Esophagus squamous epithelium (tissue), 5 donors: Measurements from ENCODE around the gene CSMD2. TPM values are rescaled to one million over a fixed set of nuclear protein-coding genes. Genes with fewer than 3 reads are reported as not detected.

ENCODE experiments used
- DNase-seq: peaks from one replicate; lab custom pipeline; 2025; lab: John Stamatoyannopoulos, UW
- H3K27ac ChIP-seq, 4 donors: fragments of 200-600 bp; sonication (generic); one replicate each; pipeline ENCODE4 v1.5.1; 2016 to 2019; ENCODE audit warnings: mild to moderate bottlenecking in 1 of 4
- H3K27me3 ChIP-seq, 4 donors: fragments of 200-600 bp; sonication (generic); 1 replicate in 3 of 4; 2 replicates in 1 of 4; pipeline versions ENCODE4 v1.5.1 to v1.6.0; 2017 to 2021; ENCODE audit warnings: antibody characterized with exemption in 1 of 4
- H3K36me3 ChIP-seq, 3 donors: fragments of 200-600 bp; sonication (generic); one replicate each; pipeline ENCODE4 v1.5.1; 2016 to 2019
- H3K4me1 ChIP-seq, 3 donors: fragments of 200-600 bp; sonication (generic); one replicate each; pipeline ENCODE4 v1.5.1; 2017 to 2019
- H3K4me3 ChIP-seq, 4 donors: fragments of 200-600 bp; sonication (generic); 1 replicate in 3 of 4; 2 replicates in 1 of 4; pipeline ENCODE4 v1.5.1; 2016 to 2019; ENCODE audit warnings: mild to moderate bottlenecking in 2 of 4, moderate library complexity in 1 of 4
- H3K9me3 ChIP-seq, 3 donors: fragments of 200-600 bp; sonication (generic); one replicate each; pipeline ENCODE4 v1.5.1; 2016 to 2019
- CTCF ChIP-seq, 6 experiments: fragments of 450-650 bp in 4 of 6; fragments of 200-600 bp in 2 of 6; sonication (generic) in 2 of 6; IDR thresholded peaks; one replicate each; pipeline ENCODE4 v1.5.1; 2016 to 2019; ENCODE audit warnings: antibody characterized with exemption in 6 of 6, mild to moderate bottlenecking in 4 of 6, moderate library complexity in 4 of 6
- POLR2A ChIP-seq, 4 donors: fragments of 450-650 bp; IDR thresholded peaks; one replicate each; pipeline ENCODE4 v1.6.1; 2017; ENCODE audit warnings: antibody characterized with exemption in 4 of 4, mild to moderate bottlenecking in 4 of 4, moderate library complexity in 3 of 4
- WGBS, 2 donors: methylation state at CpG; one replicate each; pipeline ENCODE4 v1.1.5; 2018; 5-methylcytosine and 5-hydroxymethylcytosine counted together
- intact Hi-C: fragments of 100-400 bp; cut with DNase I; formaldehyde crosslinking; loops from one replicate; pipeline ENCODE4 v1.15.0; 2022
- total RNA-seq, 4 donors: library from RNA; depleted of rRNA; stranded (reverse); fragments of >200 nt; gene quantifications; one replicate each; pipeline ENCODE4 v1.1.0, GENCODE V29; 2016
- donor health status: DM: yes; HTN: yes; CAD: no.

Gene CSMD2
- total RNA-seq, 4 donors from 2014 or later = under 0.01 to 0.13 TPM; not detected in 2

- Histone ChIP-seq H3K27me3 (peaks cover 0 to 50% (median 0%) of the 10 kb centered on the region in 4 donors), H3K27ac (no peak overlapping the region), H3K4me1 (no peaks in the 10 kb centered on the region), H3K9me3 (no peaks in the 10 kb centered on the region), H3K36me3 (no peaks in the 10 kb centered on the region), H3K4me3 (no peak overlapping the region)
- 78 to 87% methylated on average over 7 to 9 of the region's 9 CpGs for WGBS, 2 donors
- TF ChIP-seq CTCF (IDR thresholded peaks at IDR 0.05) (no peak), POLR2A (IDR thresholded peaks at IDR 0.05) (no peak)
- intact Hi-C loops = no loop called here
- no peak for DNase-seq
Measured at GRCh38 chr1:33617451-33617850, 547.6 kb downstream of the CSMD2 start.

DNA sequence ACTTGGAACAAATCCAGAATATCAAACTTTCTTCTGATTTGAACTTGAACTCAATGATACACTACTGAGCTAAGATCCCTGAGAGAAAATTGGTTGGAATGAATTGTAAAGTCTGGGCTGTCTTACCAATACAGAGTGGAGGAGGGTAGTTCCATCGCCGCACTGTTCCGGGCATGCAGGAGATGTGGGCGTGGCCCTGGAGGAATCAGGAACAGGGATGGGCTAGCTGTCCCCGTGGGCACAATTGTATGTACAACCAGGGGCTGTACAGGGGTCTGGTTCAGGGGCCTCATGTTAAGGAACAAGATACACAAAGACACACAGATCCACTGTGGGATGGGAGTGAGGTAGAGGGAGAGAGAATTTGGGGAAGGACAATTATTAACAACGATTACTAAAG, 548.2 kb downstream of the CSMD2 start:
- no peak for DNase-seq
- 51 to 75% methylated on average over 6 of the region's 6 CpGs for WGBS, 2 donors
- Histone ChIP-seq H3K4me1 (no peaks in the 10 kb centered on the region), H3K36me3 (no peaks in the 10 kb centered on the region), H3K9me3 (no peaks in the 10 kb centered on the region), H3K27ac (no peak overlapping the region), H3K4me3 (no peak overlapping the region), H3K27me3 (peaks cover 0 to 50% (median 0%) of the 10 kb centered on the region in 4 donors)
- intact Hi-C loops = no loop called here
- TF ChIP-seq POLR2A (IDR thresholded peaks at IDR 0.05) (no peak), CTCF (IDR thresholded peaks at IDR 0.05) (no peak)

DNA sequence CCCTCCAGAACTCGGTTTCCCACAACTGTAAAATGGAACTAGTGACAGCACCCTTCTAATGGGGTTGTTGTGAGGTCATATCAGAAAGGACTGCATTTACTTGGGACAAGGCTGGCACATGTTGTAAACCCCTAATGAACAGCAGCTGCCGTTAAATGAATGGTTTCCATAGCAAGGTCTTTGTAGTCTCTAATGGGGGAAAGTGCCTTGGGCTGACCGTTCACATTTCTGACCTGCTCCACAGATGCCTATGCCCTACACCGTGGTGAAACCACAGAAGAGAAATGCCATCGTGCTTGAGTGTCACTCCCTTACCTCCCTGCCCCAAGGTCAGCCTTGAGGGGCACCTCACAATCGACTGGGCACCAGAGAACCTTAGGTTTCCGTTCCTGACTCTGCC, 549.5 kb downstream of the CSMD2 start:
- 33 to 46% methylated on average over 7 of the region's 7 CpGs for WGBS, 2 donors
- H3K9me3 ChIP-seq = no peaks in the 10 kb centered on the region
- H3K4me1 ChIP-seq = no peaks in the 10 kb centered on the region
- DNase-seq = no peak
- TF ChIP-seq POLR2A (IDR thresholded peaks at IDR 0.05) (no peak), CTCF (IDR thresholded peaks at IDR 0.05) (no peak)
- H3K27ac ChIP-seq = no peak overlapping the region
- intact Hi-C loops = no loop called here
- H3K36me3 ChIP-seq = no peaks in the 10 kb centered on the region
- no peak overlapping the region for H3K4me3 ChIP-seq
- peaks cover 0 to 50% (median 0%) of the 10 kb centered on the region in 4 donors for H3K27me3 ChIP-seq

GRCh38 chr1:33610864-33611455, 554.1 kb downstream of the CSMD2 start:
- Histone ChIP-seq H3K4me3 (no peak overlapping the region), H3K36me3 (no peaks in the 10 kb centered on the region), H3K27ac (no peak overlapping the region), H3K9me3 (no peaks in the 10 kb centered on the region), H3K4me1 (peaks cover 0 to 4% (median 0%) of the 10 kb centered on the region in 3 donors), H3K27me3 (peaks cover 0 to 30% (median 0%) of the 10 kb centered on the region in 4 donors)
- WGBS, 2 donors = 71 to 93% methylated on average over 6 to 14 of the region's 14 CpGs
- intact Hi-C loops = no loop called here
- no peak for DNase-seq
- TF ChIP-seq CTCF (IDR thresholded peaks at IDR 0.05) (no peak), POLR2A (IDR thresholded peaks at IDR 0.05) (no peak)

GRCh38 chr1:33610391-33610790, 554.6 kb downstream of the CSMD2 start:
- Histone ChIP-seq H3K4me1 (peaks cover 0 to 4% (median 0%) of the 10 kb centered on the region in 3 donors), H3K36me3 (no peaks in the 10 kb centered on the region), H3K27me3 (peaks cover 0 to 25% (median 0%) of the 10 kb centered on the region in 4 donors), H3K9me3 (no peaks in the 10 kb centered on the region), H3K4me3 (no peak overlapping the region), H3K27ac (no peak overlapping the region)
- no peak for TF ChIP-seq CTCF (IDR thresholded peaks at IDR 0.05)
- no peak for TF ChIP-seq POLR2A (IDR thresholded peaks at IDR 0.05)
- 53 to 89% methylated on average over 3 of the region's 3 CpGs for WGBS, 2 donors
- no peak for DNase-seq
- intact Hi-C loops = no loop called here
